GM19455 (cell line): ENCODE measurements around the gene ABCG5.

Experiments
- ATAC-seq: cut with Tn5 transposase; IDR thresholded peaks from one replicate; pipeline ENCODE4 v1.9.1; 2021; ENCODE audit not compliant: unreplicated experiment

Gene ABCG5

DNA sequence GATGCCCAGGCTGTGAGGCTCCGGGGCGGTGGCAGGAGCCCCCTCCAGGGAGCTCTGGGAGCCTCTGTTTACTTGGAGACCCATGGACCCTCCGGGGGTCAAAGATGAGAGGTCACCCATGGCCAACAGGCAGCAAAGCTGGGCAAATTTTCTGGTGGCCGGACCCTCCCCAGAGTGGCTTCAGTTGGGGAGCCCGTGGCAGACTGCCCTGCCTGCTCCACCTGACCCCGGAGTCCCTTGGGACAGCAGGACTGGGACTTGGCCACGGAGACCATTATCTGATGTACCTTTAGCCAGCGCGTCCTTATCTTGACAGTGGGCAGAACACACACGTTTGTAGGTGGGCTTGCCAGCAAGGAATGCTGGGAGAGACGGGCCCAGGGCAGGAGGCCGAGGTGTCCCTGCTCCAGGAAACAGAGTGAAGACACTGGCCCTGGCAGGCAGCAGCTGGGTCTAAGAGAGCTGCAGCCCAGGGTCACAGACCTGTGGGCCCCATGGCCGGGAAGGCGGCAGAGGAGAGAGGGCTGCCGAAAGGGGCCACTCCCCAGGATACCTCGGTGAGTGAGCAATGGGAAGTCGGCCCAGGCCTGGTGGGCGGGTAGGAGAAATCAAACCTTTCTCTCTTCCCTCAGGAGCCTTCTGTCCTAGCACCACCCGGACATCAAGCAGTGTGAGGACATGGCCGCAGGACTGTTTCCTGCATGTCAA is at the start of gene ABCG5, which contains the start of gene ABCG8:
ABCG5 (minus strand) TSS at position 280 of the 708 bp plus-strand sequence; CDS start at position 120, 160 bp downstream.
ABCG8 (plus strand) TSS at position 412 of the 708 bp plus-strand sequence; CDS start at position 495, 83 bp downstream.
- ATAC-seq = no peak

DNA sequence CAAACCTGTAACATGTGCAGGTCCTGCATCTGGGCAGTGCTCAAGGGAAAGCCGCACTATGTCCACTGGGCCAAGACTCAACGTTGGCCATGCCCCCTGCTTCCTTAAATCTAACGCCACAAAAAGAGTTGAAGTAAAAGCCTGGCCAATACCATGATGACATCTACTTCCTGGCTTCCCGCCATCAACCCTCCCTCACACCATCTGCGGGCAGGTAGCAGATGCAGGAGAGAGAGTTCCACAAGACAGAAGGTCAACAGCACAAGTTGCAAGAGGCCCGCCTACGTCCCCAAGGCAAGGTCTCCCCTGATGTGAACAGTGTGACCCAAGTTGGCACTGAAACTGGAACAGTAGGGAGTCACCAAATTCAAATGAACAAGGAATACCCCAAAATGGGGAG is 48.5 kb upstream of the ABCG5 start:
- ATAC-seq = no peak

DNA sequence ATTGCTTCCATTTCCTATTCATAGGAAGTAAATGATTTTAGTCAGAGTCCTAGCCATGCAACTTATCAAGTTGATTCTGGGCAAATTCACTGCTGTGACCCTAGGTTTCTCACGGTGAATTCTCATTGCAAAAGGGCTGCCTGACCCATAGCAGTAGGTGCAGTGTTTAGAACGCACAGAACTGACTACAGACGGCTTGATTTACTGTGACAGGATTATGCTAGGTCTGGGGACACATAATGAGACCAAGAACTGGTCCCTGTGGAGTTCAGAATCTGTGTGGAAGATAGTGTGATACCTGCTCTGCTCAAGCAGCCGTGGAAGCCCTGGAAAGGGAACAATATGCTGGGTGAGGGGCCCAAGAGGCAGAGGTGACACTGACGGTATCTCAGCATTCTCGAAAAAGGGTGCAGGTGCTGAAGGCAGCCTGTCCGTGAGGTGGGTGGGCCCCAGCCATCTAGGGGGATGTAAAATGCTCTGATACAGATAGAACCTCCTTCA is 46.5 kb upstream of the ABCG5 start:
- ATAC-seq = no peak

DNA sequence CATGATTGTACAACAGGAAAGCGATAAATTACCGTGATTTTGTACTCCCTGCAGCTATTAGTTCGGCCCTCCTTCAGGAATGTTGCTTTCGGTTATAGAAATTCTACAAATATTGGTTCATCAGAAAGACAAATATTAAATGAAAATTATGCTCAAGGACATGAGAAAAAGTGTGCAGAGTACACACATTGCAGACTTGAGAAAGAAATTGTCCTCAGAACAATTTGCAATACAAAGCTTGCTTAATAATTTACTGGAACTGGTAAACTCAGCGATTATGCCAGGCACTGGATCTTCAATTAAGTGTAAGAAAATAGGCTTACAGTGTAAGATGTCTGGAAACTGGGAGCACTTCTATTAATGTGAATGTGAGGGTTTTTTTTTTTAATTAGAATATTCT is 46.0 kb upstream of the ABCG5 start:
- no peak for ATAC-seq

DNA sequence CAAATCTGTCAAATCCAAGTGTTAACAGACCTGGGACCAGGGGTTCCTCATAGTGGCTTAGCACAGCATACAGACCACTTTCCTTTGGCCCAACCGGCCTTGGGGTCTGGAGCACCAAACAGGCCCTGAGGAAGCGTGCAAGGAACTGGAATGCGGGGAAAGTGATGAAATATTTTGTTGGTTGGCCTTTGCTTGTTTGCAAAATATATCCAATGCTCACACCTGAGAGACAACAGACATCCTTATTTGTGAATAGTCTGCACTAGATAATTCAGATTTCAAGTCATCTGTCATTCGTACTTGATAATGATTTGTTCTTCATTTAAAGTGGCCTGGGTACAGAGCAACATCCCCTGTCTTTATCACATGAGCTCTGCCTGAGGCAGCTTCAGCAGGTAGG is 43.7 kb upstream of the ABCG5 start:
- no peak for ATAC-seq

DNA sequence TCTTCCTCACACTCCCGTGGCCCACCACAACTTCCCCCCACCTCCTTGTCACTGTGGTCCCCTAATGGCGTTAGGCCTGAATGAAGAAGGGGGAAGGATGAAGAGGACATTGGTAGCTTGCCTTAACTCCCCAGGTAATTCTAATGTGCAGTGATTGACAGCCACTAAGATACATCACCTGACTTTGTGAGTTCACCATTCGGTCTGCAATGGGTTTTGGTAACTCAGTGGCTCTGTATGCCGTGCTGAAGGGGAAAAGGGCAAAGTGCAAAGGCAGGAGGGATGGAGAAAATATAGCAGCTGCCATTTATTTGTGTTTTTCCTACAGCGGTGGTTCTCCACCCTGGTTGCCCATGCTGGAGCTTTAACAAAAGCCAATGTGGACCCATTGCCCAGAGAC is 42.3 kb upstream of the ABCG5 start:
- ATAC-seq = no peak

DNA sequence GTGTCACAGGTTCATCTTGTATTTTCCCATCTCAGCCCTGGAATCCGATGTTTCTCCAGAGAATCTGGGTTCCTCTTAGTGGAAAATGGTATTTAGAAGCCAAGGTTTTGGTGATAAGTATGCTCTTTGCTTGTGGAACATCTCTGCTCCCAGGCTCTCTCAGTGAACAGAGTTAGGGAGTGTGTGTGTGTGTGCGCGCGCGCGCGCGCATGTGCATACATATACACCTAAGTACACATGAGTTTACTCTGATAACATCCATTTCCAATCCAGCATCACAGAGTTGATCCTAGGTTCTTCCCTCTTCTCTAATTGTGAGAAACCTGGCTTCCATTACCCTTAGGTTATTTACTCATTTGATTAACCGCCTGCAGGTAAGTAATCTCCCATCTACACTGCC is 41.8 kb upstream of the ABCG5 start:
- ATAC-seq = no peak

DNA sequence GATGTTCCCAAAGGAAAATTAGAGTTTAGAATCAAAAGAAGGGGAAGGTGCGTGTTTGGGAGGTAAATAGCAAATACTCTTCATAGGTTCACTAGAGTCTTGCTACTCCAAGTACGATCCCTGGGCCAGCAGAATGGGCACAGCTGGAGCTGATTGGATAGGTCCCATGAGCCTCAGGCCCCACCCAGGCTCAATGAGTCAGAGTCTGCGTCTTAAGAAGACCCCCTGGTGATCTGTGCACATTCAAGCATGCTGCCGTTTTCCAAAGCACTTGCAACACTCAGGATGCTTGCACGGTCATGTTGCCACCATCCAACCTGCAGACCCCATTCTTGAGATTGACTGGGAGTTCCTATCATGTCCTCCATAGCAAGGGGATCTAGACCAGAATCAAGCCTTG is 40.6 kb upstream of the ABCG5 start:
- no peak for ATAC-seq

DNA sequence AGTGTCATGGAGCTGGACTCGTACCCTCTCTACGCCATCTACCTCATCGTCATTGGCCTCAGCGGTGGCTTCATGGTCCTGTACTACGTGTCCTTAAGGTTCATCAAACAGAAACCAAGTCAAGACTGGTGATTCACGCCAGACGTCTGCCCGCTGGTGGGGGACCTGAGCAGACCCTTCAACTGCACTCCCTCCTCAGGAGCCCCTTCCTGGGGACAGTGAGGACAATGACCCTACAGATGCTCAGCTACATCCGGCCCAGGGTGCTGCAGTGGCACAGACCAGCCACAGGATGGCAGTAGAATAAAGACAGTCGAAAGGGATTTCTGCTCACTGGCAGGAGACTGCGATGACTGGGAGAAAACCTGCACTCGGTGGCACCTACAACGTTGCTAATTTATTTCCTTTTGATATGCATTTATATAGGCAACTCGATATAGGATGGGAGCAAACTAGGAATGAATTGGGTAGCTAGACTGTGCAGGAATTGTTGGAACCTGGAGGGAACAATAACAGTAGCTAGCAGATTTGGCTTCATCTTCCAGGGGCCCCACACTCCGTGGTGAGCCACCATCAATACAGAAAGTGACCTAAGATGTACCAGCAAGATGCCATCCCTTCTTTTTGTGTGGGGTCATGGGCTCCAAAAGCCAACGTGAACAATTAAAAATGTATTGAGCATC is 39.3 kb upstream of the ABCG5 start:
- no peak for ATAC-seq

DNA sequence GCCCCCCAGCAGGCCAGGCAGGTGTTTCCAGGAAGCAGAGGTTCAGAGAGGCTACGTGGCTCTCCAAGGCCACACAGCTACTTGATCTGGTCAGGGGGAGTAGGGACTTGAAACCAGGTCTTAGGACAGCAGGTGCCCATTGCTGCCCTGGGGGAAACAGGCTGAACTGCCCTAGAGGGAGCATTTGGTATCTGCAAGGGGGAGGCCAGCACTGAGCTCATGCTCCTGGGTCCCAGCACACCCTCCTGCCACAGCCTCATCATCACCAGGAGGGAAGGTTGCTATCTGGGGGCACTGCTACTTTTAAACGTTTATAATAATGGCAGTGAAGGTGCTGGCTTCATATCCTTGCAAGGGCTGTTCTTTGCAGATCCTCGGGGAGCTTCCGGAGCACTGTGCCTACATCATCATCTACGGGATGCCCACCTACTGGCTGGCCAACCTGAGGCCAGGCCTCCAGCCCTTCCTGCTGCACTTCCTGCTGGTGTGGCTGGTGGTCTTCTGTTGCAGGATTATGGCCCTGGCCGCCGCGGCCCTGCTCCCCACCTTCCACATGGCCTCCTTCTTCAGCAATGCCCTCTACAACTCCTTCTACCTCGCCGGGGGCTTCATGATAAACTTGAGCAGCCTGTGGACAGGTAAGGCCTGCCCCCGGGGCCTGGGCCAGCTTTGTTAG is 36.3 kb upstream of the ABCG5 start:
- ATAC-seq = no peak

DNA sequence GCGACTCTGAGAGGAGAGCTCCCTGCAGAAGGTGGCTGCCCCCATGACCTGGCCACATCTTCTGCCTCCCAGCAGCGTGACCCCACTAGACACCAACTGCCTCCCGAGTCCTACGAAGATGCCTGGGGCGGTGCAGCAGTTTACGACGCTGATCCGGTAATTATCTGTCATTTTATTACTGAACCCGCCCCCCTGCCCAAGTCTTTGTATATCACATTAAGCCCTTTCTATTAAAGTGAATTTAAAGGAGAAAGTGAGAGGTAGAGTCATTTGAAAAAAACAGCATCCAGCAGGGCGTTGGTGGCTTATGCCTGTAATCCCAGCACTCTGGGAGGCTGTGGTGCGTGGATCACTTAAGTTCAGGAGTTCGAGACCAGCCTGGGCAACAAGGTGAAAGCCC is 33.5 kb upstream of the ABCG5 start:
- ATAC-seq = no peak

DNA sequence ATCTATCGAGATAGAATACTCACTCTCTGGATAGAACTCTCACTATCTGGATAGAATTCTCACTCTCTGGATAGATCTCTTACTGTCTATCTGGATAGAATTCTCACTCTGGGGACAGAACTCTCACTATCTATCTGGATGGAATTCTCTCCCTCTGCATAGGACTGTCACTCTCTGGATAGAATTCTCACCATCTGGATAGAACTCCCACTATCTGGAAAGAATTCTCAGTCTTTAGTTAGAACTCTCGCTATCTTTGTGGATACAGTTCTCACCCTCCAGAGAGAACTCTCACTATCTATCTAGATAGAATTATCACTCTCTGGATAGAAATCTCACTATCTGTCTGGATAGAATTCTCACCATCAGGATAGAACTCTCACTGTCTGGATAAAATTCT is 16.7 kb upstream of the ABCG5 start:
- no peak for ATAC-seq

DNA sequence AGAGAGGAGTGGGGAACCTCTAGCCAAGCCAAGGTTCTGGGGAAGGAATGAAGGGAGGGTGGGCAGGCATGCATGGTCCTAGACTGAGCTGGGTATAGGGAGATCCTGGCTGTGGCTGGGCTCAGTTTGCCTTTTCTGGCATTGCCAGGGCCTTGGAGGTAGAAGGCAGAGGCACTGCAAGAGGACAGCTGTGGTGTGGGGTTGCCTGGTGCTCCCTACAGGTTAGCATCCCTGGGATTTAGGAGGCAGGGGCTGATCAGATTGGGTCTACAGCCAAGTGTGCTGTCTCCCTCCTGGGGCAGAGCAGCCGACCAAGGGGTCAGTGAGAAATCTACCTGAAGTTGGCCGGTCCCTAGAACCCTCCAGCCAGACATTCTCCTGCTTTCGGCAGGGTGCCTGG is 16.0 kb upstream of the ABCG5 start:
- ATAC-seq = no peak

DNA sequence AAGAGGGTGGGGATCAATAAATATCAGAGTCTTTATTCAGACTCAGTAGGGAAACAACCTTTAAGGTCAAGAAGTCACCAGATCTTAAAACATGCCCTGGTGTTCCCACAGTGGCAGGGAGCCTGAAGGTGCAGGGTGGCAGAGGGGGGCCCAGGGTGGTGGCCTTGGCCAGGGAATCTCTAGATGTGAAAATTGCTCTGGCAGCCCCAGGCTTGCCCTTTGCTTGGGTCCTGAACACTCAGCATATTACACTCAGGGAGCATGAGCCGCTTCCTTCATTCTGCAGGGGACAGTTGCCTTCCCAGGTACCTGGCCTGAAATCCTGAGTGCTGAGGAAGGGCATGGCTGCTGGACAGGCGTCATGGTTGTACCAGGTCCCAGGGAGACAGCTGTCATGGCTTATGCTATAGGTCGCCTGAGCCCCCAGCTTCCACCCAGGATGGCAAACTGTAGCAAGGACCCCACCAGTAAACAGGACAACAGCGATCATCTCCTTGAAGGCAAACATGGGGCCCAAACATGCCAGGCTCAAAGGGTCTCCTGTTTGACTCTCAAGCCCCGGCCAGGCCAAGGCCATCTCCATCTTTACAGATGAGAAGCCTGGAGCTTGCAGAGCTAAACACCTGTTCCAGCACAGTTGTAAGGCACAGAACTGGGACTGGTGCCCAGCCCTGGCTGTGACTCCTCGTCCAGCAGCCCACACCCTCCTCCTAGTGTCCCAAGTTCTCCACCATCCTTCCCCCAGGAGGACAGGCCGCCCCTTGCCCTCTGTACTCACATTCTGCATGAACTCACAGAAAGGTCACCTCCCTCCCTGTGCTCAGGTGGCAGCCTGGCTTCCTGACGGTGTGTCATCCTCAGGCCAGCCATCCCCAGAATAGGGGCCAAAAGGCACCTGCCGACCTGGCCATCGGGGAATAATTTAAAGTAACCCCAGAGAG is 14.8 kb upstream of the ABCG5 start:
- ATAC-seq = no peak

DNA sequence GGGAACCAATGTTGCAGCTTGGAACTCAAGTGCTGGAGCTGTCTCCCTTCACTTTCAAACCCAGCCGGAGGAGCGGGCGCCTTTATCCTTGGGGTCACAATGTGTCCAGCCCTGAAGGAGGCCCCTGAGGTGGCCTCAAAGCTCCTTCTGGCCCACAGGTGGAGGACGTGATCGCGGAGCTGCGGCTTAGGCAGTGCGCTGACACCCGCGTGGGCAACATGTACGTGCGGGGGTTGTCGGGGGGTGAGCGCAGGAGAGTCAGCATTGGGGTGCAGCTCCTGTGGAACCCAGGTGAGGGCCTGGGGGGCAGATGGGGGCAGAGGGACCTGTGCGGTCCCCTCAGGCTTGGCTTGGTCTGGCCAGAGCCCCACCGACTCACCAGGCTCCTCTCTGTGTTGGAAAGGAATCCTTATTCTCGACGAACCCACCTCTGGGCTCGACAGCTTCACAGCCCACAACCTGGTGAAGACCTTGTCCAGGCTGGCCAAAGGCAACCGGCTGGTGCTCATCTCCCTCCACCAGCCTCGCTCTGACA is 13.6 kb upstream of the ABCG5 start:
- ATAC-seq = no peak

DNA sequence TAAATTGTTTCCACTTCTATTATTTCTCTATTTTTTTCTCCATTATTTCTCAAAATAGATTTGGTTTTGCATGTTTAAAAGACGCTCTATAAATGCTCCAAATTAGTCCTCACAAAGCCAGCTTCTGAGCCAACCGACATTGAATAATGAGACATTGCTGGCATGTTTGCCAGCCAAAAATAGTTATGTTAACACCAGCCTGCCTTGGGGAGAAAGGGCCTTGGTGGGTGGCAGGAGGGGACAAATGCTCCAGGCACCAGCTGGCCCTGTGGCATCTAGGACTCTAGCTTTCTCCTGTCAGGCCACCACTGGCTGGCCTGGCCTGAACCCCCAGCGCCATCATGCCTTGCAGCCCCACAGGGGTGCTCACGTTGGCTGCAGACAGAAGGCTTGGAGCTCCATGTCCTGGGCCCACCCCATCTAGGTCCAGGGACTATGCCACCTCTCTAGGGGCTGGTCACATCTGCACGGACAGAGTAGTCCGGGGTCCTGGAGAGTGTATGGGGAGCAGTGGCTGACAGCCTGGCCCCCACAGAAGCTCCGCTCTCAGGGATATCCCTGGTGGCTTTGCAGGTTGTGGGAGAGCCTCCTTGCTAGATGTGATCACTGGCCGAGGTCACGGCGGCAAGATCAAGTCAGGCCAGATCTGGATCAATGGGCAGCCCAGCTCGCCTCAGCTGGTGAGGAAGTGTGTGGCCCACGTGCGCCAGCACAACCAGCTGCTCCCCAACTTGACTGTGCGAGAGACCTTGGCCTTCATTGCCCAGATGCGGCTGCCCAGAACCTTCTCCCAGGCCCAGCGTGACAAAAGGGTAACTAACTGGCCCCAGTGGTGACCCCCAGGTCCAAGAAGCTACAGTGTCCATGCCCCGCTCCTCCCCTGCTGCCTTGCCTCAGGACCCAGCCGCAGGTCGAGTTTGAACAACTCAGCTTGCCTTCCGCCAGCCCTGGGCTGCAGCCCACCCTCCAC is 12.7 kb upstream of the ABCG5 start:
- ATAC-seq = no peak

DNA sequence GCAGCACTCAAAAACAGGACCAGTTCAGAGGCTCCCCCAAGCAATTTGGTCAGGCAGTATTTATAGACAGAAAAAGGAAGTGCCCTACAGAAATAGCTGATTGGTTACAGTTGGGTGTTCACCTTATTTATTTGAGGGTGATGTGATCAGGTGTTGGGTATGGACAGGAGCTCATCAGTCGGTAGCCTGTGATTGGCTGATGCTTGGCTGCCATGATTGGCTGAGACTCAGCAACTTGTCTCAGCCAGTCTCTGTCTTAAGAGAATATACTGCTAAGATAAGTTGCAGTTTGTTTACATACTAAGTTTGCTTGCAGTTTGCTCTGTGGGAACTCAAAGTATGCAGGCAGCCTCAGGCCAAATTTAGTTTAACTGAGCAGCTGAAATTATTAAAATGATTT is 9.6 kb upstream of the ABCG5 start:
- no peak for ATAC-seq

DNA sequence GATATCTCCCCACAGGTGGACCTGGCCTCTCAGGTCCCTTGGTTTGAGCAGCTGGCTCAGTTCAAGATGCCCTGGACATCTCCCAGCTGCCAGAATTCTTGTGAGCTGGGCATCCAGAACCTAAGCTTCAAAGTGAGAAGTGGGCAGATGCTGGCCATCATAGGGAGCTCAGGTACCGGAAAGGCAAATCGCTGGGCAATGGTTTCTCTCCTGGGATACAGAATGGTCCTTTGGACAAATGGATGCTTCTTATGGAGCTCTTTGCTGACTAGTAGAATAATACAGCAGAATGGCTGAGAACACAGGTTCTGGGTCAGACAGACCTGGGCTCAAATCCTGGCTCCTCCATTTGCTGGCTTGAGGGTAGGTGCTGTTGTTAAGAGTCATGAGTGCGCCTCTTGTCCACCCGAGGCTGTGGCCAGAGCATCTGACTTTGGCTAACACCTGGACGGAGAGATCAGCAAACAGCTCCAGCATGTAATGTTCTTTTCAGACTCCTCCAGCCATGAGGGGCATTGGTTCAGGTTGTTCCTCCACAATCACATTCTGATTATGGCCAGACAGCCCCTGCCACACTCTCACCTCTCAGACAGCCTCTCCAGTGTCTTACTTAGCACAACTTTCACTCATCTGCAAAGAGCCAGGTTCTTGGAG is 7.6 kb upstream of the ABCG5 start:
- no peak for ATAC-seq

DNA sequence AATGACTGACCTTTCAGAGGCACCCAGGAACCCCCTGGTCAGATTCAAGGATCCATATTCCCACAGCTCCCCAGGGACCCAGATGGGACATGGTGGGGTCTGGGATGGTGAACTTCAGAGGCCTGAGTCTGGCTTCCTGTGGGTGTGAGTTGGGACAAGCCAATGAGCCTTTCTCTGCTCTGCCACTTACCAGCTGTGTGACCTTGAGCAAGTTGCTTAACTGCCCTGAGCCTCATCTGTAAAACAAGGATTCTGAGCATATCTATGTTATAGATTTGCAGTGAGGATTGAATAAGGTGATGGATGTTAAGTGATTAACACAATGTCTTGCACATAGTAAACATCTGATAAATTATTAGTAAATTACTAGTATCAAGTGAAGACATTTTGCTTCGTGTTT is 6.5 kb upstream of the ABCG5 start:
- no peak for ATAC-seq
